ENCODE results near the gene SPATA3. TPM values are rescaled to one million over a fixed set of nuclear protein-coding genes. Genes with fewer than 3 reads are reported as not detected.

Gene SPATA3
- total and polyA plus RNA-seq, 2 of the 13 experiments (the other 11 are each of a cell fraction or from before 2014, with no cell fraction given) = not detected

- TF ChIP-seq MED1 (CRISPR knock-in tag; IDR thresholded peaks at IDR 0.05) (no peak), ZBTB42 (CRISPR knock-in tag; IDR thresholded peaks at IDR 0.05) (no peak), HIC2 (CRISPR knock-in tag; IDR thresholded peaks at IDR 0.05; ENCODE audit: low read depth) (no peak)
Measured at GRCh38 chr2:231002641-231003040, 6.7 kb downstream of the SPATA3 start (continued).

GRCh38 chr2:231003186-231003585, 7.3 kb downstream of the SPATA3 start:
- H3K36me3 ChIP-seq (replicated peaks in 1 of 2; ENCODE audit: control insufficient read depth in 1 of 2, insufficient read depth in 2 of 2, low read length in 2 of 2) = no peaks in the 10 kb centered on the region
- CTCF ChIA-PET (ENCODE audit: low intra/inter-chr PET ratio, low total read pairs) = no interaction called here
- no TSS peak for BruUV-seq (replicated peaks)
- no peak overlapping the region for H3K9ac ChIP-seq (ENCODE audit: insufficient read depth, low read depth, low read length)
- no peak overlapping the region for H3K27ac ChIP-seq (ENCODE audit: extremely low read length, insufficient read depth, low read length)
- H3K9me3 ChIP-seq (ENCODE audit: low read length) = peaks cover 4% of the 10 kb centered on the region; the same call in 1 of the 2 replicates
- intact Hi-C loops (cut with micrococcal nuclease; ENCODE audit: unreplicated experiment) (no loop called here), in situ Hi-C loops (cut with HindIII; ENCODE audit: extremely low pct_ligation_motif_present, low pct_unique_long_range_greater_than_20kb) (no loop called here)
- peaks cover 32% of the 10 kb centered on the region for H3K4me1 ChIP-seq (ENCODE audit: insufficient read depth, low read length)
- H3K4me3 ChIP-seq (replicated peaks in 1 of 3; ENCODE audit: insufficient read depth in 1 of 3, low read depth in 2 of 3, low read length in 3 of 3) = no peak overlapping the region
- TF ChIP-seq ATF7 (IDR thresholded peaks at IDR 0.05) (0 out of 2 replicates have a peak, but pooled peaks have one; percentile 3), ATF7 (CRISPR knock-in tag; IDR thresholded peaks at IDR 0.05) (no peak), ZBTB10 (CRISPR knock-in tag; IDR thresholded peaks at IDR 0.05; ENCODE audit: borderline replicate concordance) (no peak)
- H3K79me2 ChIP-seq (ENCODE audit: insufficient read depth, low read length) = no peaks in the 10 kb centered on the region
- ATAC-seq (no peak), DNase-seq (ENCODE audit: low spot score) (no peak), FAIRE-seq (no peak)
- POLR2A ChIA-PET = interaction anchor here (1.2 to 2.7 kb wide), 2 partner anchors 47 to 49 kb away, joined by 5 to 8 read pairs; no protein-coding TSS in a partner anchor
- H4K20me1 ChIP-seq (ENCODE audit: insufficient read depth, low read length) = no peaks in the 10 kb centered on the region
- no peak overlapping the region for H2AFZ ChIP-seq (ENCODE audit: low read length)
- peaks cover 0 to 26% of the 10 kb centered on the region in 2 experiments; a peak in 2 of 5 replicates for H3K27me3 ChIP-seq (ENCODE audit: control insufficient read depth in 1 of 2, insufficient read depth in 2 of 2, low read length in 2 of 2)
- WGBS (ENCODE audit: low lambda C conversion rate) = 16% methylated on average over 2 of the region's 2 CpGs
- no peak overlapping the region for H3K4me2 ChIP-seq (ENCODE audit: low read depth, low read length)
